ENCODE results near the gene EXOSC10.
"Not testable (repeated sequence)": the region's sequence is repeated elsewhere in the genome, so short reads cannot be mapped to it uniquely, and the experiment has no call there.

EXOSC10 gene

GRCh38 chr1:11042995-11043874, 56.4 kb downstream of the EXOSC10 start:
- DNase-seq, result no peak

GRCh38 chr1:11042065-11042464, 57.6 kb downstream of the EXOSC10 start:
- DNase-seq, result no peak

GRCh38 chr1:11041048-11041447, 58.6 kb downstream of the EXOSC10 start:
- no peak for DNase-seq

DNA sequence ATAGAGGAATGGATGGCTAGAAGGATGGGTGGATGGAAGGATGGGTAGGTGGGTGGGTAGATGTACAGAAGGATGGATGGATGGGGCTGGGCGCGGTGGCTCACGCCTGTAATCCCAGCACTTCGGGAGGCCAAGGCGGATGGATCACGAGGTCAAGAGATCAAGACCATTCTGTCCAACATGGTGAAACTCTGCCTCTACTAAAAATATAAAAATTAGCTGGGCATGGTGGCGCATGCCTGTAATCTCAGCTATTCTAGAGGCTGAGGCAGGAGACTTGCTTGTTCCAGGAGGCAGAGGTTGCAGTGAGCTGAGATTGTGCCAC, 59.6 kb downstream of the EXOSC10 start:
- DNase-seq, result not testable (repeated sequence)

DNA sequence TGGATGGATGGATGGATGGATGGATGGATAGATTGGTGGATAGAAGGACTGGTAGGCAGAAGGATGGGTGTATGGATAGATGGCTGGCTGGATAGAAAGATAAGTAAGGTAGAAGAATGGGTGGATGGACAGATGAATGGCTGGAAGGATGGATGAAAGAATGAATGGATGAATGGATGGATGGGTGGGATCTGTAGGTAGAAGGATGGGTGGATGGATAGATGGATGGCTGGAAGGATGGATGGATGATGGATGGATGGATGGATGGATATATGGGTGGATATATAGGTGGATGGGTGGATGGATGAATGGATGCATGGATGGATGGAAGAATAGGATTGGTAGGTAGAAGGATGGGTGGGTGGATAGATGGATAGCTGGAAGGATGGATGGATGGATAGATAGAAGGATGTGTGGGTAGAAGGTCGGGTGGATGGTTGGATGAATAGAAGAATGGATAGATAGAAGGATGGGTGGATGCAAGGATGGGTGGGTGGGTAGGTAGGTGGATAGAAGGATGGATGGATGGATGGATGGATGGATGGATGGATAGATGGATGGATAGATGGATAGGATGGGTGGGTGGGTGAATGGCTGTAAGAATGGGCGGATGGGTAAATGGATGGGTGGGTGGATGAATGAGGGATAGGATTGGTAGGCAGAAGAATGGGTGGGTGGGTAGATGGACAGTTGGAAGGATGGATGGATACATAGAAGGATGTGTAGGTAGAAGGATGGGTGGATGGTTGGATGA, 60.1 kb downstream of the EXOSC10 start:
- DNase-seq, result no peak

GRCh38 chr1:11037740-11038182, 61.9 kb downstream of the EXOSC10 start:
- DNase-seq, result peak; percentile 80

DNA sequence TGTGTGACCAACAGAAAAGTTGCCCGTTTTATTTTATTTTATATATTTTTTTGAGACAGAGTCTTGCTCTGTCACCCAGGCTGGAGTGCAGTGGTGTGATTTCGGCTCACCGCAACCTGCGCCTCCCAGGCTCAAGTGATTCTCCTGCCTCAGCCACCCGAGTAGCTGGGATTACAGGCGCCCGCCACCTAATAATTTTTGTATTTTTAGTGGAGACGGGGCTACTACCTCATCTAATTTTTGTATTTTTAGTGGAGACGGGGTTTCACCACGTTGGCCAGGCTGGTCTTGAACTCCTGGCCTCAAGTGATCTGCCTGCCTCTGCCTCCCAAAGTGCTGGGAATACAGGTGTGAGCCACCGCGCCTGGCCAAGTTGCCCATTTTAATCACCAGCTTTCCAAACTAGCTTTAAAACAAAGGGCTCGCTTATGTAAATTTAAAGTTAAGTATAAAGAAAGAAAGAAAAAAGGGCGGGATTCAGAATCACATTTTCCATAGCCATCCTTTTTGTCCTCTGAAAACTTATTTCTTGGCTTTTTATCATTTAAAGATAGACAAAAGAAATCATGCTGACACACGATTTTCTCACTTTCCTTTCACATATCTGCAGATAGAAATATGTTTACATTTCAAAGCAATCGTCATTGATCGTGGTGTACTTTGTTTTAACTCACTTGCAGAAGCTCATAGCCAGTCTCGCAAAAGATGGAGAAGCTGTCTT, 62.5 kb downstream of the EXOSC10 start:
- DNase-seq, result not testable (repeated sequence)

GRCh38 chr1:11031624-11032262, 67.9 kb downstream of the EXOSC10 start:
- no peak for DNase-seq

- no peak for DNase-seq
Measured at GRCh38 chr1:11030865-11031264, 68.8 kb downstream of the EXOSC10 start.

DNA sequence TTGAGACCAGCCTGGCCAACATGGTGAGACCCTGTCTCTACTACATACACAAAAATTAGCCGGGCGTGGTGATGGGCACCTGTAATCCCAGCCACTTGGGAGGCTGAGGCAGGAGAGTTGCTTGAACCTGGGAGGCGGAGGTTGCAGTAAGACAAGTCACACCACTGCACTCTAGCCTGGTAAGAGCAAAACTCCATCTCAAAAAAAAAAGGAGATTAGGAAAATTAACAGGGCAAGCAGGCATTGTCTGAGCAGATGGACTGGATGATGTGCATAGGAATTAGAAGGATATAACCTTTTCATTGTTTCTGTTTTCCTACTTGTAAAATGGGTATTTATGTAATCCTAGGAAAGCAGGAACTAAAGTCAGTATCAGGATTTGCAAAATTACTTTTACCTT, 71.7 kb downstream of the EXOSC10 start:
- DNase-seq, result no peak

GRCh38 chr1:11027316-11027715, 72.4 kb downstream of the EXOSC10 start:
- DNase-seq, result no peak

- no peak for DNase-seq
Measured at GRCh38 chr1:11026903-11027302, 72.8 kb downstream of the EXOSC10 start.

GRCh38 chr1:11026052-11026451, 73.6 kb downstream of the EXOSC10 start:
- DNase-seq, result no peak

DNA sequence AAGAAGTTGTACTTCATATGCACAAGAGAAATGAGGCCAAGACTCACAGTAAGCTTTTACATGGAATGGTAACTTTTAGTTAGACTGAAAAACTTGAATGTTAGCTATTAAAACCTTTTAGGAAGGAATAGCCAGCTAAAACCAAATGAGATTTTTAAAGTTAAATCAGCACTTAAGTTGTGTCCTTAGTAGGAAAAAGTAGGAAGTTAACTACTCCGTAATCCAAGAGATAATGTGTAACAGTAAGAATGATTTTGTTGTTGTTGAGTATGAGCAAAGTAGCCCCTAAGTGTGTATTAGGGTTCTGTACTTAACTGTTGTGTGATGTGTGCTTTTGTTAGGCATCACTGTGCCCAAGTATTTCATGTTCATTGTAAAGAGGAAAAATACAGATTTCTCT, 74.1 kb downstream of the EXOSC10 start:
- DNase-seq, result no peak

DNA sequence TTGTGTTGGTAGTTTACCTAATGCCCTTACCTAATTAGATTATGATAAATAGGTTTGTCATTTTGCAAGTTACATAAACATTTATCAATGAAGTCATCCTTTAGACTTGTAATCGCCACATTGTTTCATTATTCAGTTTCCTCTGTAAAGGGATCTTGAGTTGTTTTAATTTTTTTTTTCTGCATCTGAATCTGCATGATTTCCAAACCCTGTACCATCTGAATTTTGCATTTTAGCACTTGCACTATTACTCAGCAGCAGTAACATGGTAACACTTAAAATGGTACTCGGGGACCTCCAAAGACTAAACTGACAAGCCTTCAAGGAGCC, 74.8 kb downstream of the EXOSC10 start:
- no peak for DNase-seq

GRCh38 chr1:11024154-11024873, 75.4 kb downstream of the EXOSC10 start:
- no peak for DNase-seq

DNA sequence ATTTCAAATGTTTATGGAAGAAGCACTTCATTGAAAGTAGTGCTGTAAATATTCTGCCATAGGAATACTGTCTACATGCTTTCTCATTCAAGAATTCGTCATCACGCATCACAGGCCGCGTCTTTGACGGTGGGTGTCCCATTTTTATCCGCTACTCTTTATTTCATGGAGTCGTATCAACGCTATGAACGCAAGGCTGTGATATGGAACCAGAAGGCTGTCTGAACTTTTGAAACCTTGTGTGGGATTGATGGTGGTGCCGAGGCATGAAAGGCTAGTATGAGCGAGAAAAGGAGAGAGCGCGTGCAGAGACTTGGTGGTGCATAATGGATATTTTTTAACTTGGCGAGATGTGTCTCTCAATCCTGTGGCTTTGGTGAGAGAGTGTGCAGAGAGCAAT, 76.5 kb downstream of the EXOSC10 start:
- no peak for DNase-seq

- DNase-seq, result no peak
Measured at GRCh38 chr1:11019971-11020370, 79.7 kb downstream of the EXOSC10 start.

DNA sequence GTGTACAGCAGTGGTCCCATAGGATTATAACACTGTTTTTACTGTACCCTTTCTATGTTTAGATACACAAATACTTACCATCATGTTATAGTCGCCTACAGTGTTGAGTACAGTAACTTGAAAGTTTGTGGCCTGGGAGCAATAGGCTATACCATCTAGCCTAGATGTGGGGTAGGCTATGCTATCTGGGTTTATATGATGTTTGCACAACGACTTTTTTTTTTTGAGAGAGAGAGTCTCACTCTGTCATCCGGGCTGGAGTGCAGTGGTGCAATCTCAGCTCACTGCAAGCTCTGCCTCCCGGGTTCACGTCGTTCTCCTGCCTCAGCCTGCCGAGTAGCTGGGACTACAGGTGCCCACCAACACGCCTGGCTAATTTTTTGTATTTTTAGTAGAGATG, 80.3 kb downstream of the EXOSC10 start:
- DNase-seq, result not testable (repeated sequence)
